ENCODE data around the gene RPL22. TPM values are rescaled to one million over a fixed set of nuclear protein-coding genes. Genes with fewer than 3 reads are reported as not detected.

Gene RPL22
- total RNA-seq, 1 donor from 2014 or later: 283 TPM

DNA sequence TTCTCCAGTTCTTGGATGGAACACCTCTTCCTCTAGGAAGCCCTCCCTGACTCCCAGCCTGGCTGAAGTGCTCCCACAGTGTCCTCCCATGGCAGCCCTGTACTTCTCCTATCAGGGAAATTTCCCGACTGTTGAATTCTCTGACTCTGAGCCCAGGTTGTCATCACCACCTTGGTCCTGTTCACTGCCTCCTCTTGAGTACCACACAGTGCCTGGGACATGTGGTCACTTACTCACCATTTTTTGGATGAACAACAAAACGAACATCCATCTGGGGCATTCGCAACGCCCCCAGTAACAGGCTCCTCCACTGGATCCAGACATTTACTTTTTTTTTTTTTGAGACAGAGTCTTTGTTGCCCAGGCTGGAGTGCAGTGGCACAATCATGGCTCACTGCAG, 56.7 kb downstream of the RPL22 start:
- Mint-ChIP-seq H3K27me3 (ENCODE audit: low read depth, unreplicated experiment) (peaks cover 53% of the 10 kb centered on the region), H3K27ac (ENCODE audit: unreplicated experiment) (no peak overlapping the region), H3K4me1 (ENCODE audit: low read depth, unreplicated experiment) (no peaks in the 10 kb centered on the region), H3K36me3 (ENCODE audit: low read depth, unreplicated experiment) (no peaks in the 10 kb centered on the region), H3K4me3 (ENCODE audit: unreplicated experiment) (no peak overlapping the region), H3K9me3 (ENCODE audit: unreplicated experiment) (no peaks in the 10 kb centered on the region)
- Histone ChIP-seq H3K4me1 (ENCODE audit: insufficient read depth, low read length) (no peaks in the 10 kb centered on the region), H3K27me3 (ENCODE audit: insufficient read depth, low read length) (no peaks in the 10 kb centered on the region), H3K9me3 (ENCODE audit: insufficient read depth, low read depth, low read length) (no peaks in the 10 kb centered on the region), H3K36me3 (ENCODE audit: insufficient read depth, low read length) (no peaks in the 10 kb centered on the region), H3K27ac (ENCODE audit: low read depth, low read length) (no peak overlapping the region), H3K4me2 (ENCODE audit: low read length) (no peak overlapping the region), H2AFZ (ENCODE audit: low read depth, low read length) (no peak overlapping the region), H3K4me3 (ENCODE audit: insufficient read depth, low read depth, low read length) (no peak overlapping the region), H3K79me2 (ENCODE audit: insufficient read depth, low read length) (no peaks in the 10 kb centered on the region), H4K20me1 (ENCODE audit: insufficient read depth, low read length) (no peaks in the 10 kb centered on the region), H3K9ac (ENCODE audit: low read length) (no peak overlapping the region)
- no peak for FAIRE-seq
- no peak for DNase-seq (ENCODE audit: low read depth)
- TF ChIP-seq, protein P1, sequence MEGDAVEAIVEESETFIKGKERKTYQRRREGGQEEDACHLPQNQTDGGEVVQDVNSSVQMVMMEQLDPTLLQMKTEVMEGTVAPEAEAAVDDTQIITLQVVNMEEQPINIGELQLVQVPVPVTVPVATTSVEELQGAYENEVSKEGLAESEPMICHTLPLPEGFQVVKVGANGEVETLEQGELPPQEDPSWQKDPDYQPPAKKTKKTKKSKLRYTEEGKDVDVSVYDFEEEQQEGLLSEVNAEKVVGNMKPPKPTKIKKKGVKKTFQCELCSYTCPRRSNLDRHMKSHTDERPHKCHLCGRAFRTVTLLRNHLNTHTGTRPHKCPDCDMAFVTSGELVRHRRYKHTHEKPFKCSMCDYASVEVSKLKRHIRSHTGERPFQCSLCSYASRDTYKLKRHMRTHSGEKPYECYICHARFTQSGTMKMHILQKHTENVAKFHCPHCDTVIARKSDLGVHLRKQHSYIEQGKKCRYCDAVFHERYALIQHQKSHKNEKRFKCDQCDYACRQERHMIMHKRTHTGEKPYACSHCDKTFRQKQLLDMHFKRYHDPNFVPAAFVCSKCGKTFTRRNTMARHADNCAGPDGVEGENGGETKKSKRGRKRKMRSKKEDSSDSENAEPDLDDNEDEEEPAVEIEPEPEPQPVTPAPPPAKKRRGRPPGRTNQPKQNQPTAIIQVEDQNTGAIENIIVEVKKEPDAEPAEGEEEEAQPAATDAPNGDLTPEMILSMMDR (IDR thresholded peaks at IDR 0.05; ENCODE audit: insufficient read depth, low read depth, low read length): no peak
- TF ChIP-seq EZH2 (IDR thresholded peaks at IDR 0.05; ENCODE audit: insufficient read depth, low read length): no peak

DNA sequence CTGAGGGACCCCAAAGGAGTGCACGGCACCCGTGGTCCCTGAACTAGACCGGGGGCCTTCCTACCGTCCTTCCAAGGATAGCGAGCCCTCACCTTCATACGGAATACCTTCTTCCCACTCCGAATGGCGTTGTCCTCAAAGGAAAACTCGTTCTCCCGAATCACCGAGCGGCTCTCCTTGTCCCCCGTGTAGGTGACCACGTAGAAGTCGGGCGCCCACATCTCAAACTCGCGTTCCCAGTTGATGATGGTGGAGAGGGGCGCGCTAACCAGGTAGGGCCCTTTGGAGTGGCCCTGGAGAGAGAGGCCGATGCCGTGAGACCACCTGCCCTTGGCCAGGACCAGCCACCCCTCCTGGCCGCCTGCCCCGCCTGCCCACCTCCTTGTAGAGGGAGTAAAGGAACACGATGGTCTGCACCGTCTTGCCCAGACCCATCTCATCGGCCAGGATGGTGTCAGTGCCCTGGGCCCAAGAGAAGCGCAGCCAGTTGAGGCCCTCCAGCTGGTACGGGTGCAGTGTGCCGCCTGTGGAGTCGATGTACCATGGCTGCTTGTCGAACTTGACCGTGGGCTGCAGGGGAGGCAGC, 57.3 kb downstream of the RPL22 start:
- H3K4me3 Mint-ChIP-seq (ENCODE audit: unreplicated experiment): no peak overlapping the region

DNA sequence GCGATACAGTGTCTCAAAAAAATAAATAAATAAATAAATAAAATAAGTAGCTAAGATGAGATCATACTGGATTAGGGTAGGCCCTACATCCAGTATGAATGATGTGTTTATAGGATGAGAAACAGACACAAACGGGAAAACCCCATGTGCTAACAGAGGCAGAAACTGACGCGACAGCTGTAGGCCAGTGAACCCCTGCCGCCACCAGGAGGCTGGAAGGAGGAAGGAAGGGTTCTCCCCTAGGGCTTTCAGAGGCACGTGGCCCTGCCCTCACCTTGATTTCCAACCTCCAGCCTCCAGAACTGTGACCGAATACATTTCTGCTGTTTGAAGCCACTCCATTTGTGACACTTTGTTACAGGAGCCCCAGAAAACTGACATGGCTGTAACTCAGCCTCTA, 57.8 kb downstream of the RPL22 start:
- no peaks in the 10 kb centered on the region for H4K20me1 ChIP-seq (ENCODE audit: insufficient read depth, low read length)
- H3K9me3 Mint-ChIP-seq (ENCODE audit: unreplicated experiment): no peaks in the 10 kb centered on the region
- no peaks in the 10 kb centered on the region for H3K4me1 Mint-ChIP-seq (ENCODE audit: low read depth, unreplicated experiment)
- no peak overlapping the region for H3K27ac Mint-ChIP-seq (ENCODE audit: unreplicated experiment)
- DNase-seq (ENCODE audit: low read depth) (no peak), FAIRE-seq (no peak)
- H3K27me3 Mint-ChIP-seq (ENCODE audit: low read depth, unreplicated experiment): peaks cover 50% of the 10 kb centered on the region
- H3K27ac ChIP-seq (ENCODE audit: low read depth, low read length): no peak overlapping the region
- no peaks in the 10 kb centered on the region for H3K27me3 ChIP-seq (ENCODE audit: insufficient read depth, low read length)
- no peak overlapping the region for H3K9ac ChIP-seq (ENCODE audit: low read length)
- no peak overlapping the region for H3K4me3 ChIP-seq (ENCODE audit: insufficient read depth, low read depth, low read length)
- no peaks in the 10 kb centered on the region for H3K79me2 ChIP-seq (ENCODE audit: insufficient read depth, low read length)
- TF ChIP-seq, protein P1 (IDR thresholded peaks at IDR 0.05; ENCODE audit: insufficient read depth, low read depth, low read length): no peak
- TF ChIP-seq EZH2 (IDR thresholded peaks at IDR 0.05; ENCODE audit: insufficient read depth, low read length): no peak
- H3K9me3 ChIP-seq (ENCODE audit: insufficient read depth, low read depth, low read length): no peaks in the 10 kb centered on the region
- no peak overlapping the region for H3K4me2 ChIP-seq (ENCODE audit: low read length)
- no peak overlapping the region for H2AFZ ChIP-seq (ENCODE audit: low read depth, low read length)
- H3K36me3 ChIP-seq (ENCODE audit: insufficient read depth, low read length): no peaks in the 10 kb centered on the region
- no peaks in the 10 kb centered on the region for H3K36me3 Mint-ChIP-seq (ENCODE audit: low read depth, unreplicated experiment)
- no peak overlapping the region for H3K4me3 Mint-ChIP-seq (ENCODE audit: unreplicated experiment)
- H3K4me1 ChIP-seq (ENCODE audit: insufficient read depth, low read length): no peaks in the 10 kb centered on the region

More for the DNA sequence above, 57.3 kb downstream of the RPL22 start:
- Histone ChIP-seq H3K79me2 (ENCODE audit: insufficient read depth, low read length) (no peaks in the 10 kb centered on the region), H3K9ac (ENCODE audit: low read length) (no peak overlapping the region), H3K27me3 (ENCODE audit: insufficient read depth, low read length) (no peaks in the 10 kb centered on the region), H3K9me3 (ENCODE audit: insufficient read depth, low read depth, low read length) (no peaks in the 10 kb centered on the region), H3K36me3 (ENCODE audit: insufficient read depth, low read length) (no peaks in the 10 kb centered on the region), H3K4me1 (ENCODE audit: insufficient read depth, low read length) (no peaks in the 10 kb centered on the region), H4K20me1 (ENCODE audit: insufficient read depth, low read length) (no peaks in the 10 kb centered on the region), H3K4me3 (ENCODE audit: insufficient read depth, low read depth, low read length) (no peak overlapping the region), H2AFZ (ENCODE audit: low read depth, low read length) (no peak overlapping the region), H3K4me2 (ENCODE audit: low read length) (no peak overlapping the region), H3K27ac (ENCODE audit: low read depth, low read length) (no peak overlapping the region)
- H3K27ac Mint-ChIP-seq (ENCODE audit: unreplicated experiment): no peak overlapping the region
- peaks cover 54% of the 10 kb centered on the region for H3K27me3 Mint-ChIP-seq (ENCODE audit: low read depth, unreplicated experiment)
- FAIRE-seq (no peak), DNase-seq (ENCODE audit: low read depth) (no peak)
- no peaks in the 10 kb centered on the region for H3K36me3 Mint-ChIP-seq (ENCODE audit: low read depth, unreplicated experiment)
- H3K4me1 Mint-ChIP-seq (ENCODE audit: low read depth, unreplicated experiment): no peaks in the 10 kb centered on the region
- TF ChIP-seq, protein P1 (IDR thresholded peaks at IDR 0.05; ENCODE audit: insufficient read depth, low read depth, low read length): no peak
- TF ChIP-seq EZH2 (IDR thresholded peaks at IDR 0.05; ENCODE audit: insufficient read depth, low read length): no peak
- H3K9me3 Mint-ChIP-seq (ENCODE audit: unreplicated experiment): no peaks in the 10 kb centered on the region
